Lung microvascular endothelial cell (primary cell): ENCODE data around the gene GABBR2. TPM values are rescaled to one million over a fixed set of nuclear protein-coding genes. Genes with fewer than 3 reads are reported as not detected.
A peak's percentile ranks its signal among the peaks of the same experiment; 100 is the strongest.

Experiments used
- DNase-seq, 2 donors: peaks; one replicate each; pipeline versions ENCODE4 v3.0.0 to v3.0.0-alpha.2; 2010; ENCODE audit warnings: low read depth in 2 of 2
- total RNA-seq: library from RNA; depleted of rRNA; stranded (reverse); fragments of >200 nt; gene quantifications from 2 replicates; pipeline ENCODE4 v1.2.1, GENCODE V29; 2014

Gene GABBR2
- 1.2 and 5.9 TPM in 2 replicates for total RNA-seq

DNA sequence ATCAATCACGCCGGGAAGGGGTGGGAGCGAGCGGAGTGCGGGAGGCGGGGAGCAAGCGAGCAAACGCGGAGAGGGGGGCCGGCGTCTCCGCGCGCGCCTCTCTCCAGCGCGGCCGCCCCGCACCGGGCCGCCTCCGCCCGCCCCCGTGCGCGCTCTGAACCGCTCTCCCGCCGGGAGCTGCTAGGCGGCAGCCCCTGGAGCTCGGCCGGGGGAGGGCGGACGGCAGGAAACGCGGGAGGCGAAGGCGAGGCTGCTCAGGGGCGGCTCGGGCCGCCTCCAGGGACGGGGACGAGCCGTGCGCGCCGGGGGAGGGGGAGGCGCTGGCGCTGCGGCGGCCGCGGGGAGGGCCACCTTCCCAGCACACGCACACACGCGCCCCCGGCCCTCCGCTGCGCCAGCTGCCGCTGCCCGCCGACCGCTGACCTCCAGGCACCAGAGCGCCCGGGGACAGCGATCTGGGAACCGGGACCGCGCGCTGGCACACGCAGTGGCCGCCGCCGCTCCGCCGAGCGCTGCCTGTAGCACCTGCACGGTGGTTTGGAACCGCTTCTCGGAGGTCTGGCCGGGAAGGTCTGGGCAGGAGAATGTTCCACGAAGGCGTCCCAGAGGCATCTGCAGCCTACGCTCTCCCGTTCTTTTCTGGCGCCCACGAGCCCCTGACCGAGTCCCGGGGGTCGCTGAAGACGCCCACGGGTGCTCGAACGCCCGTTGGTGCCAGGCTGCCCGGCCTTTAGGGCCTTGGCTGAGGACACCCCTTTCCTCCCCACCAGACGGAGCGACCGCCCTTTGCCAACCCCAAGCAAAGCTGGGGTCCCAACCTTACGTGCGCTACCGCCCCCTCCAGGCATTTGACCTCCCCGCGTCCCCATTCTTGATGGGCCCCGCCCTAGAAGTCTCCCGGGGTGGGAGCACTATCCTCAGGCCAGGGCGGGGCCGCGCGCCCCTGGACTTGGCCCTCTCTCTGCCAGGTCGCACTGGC is at the start of gene GABBR2:
GABBR2 (minus strand) TSS at position 3 of the 979 bp plus-strand sequence. CDS start 198 bp downstream, outside the sequence.
- peak in 1 of 2 donors; percentile 56 for DNase-seq

GRCh38 chr9:98755006-98755618 is 46.4 kb upstream of the GABBR2 start:
- no peak for DNase-seq

- DNase-seq: no peak
These were observed 42.5 kb upstream of the GABBR2 start for GRCh38 chr9:98751210-98751609.

GRCh38 chr9:98750364-98751060 is 41.8 kb upstream of the GABBR2 start:
- no peak for DNase-seq

DNA sequence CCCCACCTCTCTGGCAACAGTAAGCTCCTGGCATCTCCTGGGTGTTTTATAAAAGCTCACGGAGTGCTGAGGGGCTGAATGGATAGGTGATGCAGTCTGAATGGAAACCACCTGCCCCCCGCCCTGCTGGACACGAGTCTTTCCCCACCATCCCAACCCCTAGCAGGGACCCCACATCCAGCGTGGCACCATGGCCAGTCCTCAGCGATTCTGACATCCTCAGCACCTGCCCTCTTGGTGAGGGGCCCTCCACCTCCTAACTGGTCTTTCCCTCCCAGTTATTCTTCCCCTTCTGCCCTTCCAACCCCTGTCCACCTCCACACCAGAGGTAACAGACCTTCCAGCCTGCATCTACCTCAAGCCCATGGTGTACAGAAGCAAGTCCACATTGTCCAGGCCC is 38.7 kb upstream of the GABBR2 start:
- DNase-seq: no peak

DNA sequence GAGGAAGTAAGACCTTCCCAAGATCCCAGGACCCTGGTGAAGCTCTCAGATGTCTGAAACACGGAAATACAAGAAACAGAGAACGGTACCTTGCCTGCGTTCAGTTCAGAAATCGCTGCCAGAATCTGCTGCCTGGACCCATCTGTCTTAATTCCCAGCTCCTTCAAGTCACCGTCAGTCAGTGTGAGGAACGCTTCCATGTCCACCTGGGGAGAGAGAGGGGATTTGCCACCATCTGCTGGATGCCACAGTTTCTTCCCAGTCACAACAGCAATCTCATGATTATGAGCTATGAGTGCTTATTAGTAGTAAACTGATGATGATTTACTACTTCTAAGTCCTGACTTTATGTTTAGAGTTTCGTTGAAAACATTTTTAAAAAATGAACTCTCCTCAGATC is 36.7 kb upstream of the GABBR2 start:
- DNase-seq: no peak

DNA sequence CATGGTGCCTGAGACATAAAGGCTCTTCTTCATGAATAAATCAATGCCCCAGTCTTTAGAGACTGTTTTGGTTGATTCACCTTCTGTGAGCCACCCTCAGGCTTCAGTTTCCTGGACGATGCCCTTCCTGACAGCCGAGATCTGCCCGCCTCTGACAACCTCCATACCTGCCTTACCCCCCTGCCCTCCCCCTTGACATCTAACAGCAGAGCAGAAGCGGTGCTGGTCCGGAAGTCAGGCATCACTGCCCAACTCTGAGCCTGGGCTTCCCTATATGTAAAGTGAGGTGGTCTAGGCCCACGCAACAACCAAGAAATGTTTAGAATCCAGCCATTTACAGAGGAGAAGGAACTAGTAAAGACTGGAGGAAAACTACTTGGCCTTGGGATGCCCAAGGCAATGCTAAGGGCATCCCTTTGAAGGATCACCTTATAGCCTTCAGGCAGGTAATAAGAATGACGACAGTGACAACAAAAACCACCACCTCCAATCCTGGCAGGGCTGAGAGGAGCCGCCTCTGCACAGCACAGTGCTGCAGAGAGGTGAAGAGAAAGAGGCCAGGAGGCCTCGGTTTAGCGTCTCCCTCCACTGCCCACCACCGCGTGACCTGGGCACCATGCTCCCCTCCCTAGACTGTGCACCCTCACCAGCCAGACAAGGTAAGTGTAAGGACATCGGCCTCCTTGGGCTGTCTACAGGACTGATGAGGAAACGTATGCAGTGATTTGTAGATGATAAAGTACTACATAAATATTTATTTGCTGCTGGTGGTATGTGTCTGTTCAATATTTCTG is 35.3 kb upstream of the GABBR2 start:
- DNase-seq: no peak

DNA sequence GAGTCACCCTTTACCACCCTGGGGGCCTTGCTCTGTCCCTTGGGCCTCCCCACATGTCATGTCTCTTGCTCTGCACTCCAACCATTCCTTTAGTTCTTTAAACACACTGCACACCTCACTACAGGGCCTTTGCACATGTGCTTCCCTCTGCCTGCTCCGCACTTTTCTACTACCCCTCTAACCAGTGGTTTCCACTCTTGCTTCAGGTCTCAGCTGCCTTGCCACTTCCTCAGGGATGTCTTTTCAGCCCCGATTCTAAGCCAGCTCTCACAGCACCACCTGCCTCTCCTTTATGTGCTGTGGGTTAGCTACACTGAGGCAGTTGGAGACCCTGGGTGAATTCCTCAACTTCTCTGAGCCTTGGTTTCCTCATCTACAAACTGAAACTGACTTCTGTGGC is 34.6 kb upstream of the GABBR2 start:
- no peak for DNase-seq

GRCh38 chr9:98742325-98743280 is 33.9 kb upstream of the GABBR2 start:
- peak in 1 of 2 donors; percentile 30 for DNase-seq

DNA sequence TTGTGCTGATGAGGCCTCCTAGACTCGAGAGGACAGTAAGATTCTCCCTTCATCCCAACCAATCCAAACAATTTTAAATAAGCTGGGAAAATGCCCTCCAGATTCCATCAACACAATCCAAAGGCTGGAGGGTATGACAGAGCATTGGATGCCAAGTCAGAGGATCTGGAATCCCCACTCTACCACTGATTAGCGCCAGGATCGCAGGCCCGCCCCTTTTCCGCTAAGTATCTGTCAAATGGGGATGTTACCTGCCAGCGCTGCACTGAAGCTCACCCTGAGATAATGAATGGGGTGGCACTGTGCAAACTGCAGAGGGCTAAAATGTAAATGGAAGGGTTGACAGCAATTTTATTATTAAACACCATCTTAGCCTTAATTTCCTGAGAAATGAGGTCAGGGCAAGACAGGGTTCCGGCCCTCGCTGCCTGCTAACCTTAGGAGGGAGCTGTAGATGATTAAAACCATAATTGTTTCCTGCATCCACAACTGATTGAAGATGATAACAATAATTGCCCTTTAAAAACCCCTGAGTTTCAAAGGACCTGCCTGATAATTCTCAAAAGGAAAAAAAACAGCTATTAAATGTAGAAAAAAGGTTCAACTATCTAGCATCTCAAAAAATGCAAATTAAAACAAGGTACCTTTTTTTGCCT is 31.6 kb upstream of the GABBR2 start:
- DNase-seq: peak in 1 of 2 donors; percentile 7

DNA sequence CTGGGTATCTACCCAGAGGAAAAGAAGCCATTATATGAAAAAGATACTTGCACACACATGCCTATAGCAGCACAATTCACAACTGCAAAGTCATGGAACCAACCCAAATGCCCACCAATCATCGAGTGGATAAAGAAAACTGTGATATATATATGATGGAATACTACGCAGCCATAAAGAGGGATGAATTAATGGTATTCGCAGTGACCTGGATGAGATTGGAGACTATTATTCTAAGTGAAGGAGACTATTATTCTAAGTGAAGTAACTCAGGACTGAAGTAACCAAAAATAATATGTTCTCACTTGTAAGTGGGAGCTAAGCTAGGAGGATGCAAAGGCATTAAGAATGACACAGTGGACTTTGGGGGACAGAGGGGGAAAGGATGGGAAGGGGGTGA is 30.0 kb upstream of the GABBR2 start:
- DNase-seq: no peak

- peak in 1 of 2 donors; percentile 14 for DNase-seq
These were observed 27.5 kb upstream of the GABBR2 start for GRCh38 chr9:98736226-98736625.

- no peak for DNase-seq
These were observed 24.1 kb upstream of the GABBR2 start for GRCh38 chr9:98732801-98733200.

DNA sequence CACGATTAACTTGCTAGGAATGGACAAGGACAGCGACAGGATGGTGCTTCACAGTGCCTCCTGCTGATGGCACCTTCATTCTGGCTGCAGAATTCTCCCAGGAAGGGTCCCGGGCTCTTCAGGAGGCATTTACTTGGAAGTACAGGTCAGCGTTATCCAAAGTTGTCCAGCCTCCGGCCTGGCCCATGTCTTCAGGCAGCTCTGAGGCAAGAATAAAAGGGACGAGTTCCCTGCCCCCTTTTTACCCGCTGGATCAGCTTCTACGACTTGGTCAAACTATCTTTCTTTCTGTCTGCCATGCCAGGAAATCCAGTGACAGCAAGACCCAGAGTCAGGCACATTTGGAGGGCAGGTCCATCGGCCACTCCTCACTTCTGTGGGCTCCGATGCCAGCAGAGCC is 23.4 kb upstream of the GABBR2 start:
- no peak for DNase-seq

DNA sequence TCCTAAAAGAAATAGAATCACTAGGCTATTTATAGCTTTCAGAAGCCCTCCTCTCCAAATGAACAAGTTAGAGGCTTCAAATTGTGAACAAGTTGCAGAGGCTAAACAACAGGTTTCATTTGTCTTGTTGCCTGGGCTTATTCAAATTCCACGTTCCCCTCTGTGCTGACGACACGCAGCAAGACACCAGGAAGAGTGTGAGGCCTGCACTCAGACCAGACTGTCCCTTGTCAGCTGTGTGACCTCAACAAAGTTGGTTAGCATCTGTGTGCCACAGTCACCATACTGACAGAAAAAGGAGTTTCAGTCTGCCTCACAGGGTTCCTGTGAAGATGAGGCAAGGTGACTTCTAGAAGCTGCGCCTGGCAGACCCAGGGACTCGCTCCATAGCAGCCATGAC is 22.1 kb upstream of the GABBR2 start:
- no peak for DNase-seq

DNA sequence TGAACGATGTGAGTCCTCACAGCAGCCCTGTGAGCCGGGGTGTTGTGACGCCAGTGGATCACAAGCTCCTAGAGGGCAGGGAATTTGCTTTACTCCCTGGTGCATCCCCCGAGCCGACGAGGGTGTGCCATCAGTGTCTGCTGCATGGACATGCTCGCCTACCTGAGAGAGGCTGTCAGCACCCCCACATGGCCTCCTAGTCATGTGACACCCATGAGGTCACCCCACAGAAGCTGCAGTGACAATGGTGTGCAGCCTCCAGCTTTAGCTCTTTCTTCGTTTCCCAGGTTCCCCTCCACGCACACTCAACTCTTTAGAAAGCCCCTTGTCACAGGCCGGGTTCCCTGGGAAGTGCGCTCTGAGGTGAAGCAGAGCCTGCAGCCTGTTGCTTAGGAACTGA is 19.8 kb upstream of the GABBR2 start:
- no peak for DNase-seq

DNA sequence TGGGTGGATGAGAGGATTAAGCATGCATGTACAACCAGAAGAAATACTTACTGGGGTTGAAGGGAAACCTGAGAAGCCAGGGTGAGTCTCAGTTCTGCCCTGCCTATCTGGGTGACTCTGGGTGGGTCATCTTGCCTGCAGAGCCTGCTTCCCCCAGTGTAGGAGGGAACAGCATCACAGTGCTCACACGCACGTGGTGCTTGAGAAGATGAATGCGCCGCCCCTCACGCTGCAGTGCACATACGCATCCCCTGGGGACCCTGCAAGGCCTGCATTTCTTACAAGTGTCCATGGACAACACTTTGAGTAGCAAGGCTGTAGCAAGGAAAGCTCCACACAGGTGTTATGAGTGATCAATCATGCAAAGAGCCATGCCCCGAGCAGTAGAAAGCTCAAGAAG is 18.7 kb upstream of the GABBR2 start:
- no peak for DNase-seq

GRCh38 chr9:98726735-98727134 is 18.0 kb upstream of the GABBR2 start:
- DNase-seq: peak; percentile 12 to 62

GRCh38 chr9:98724810-98725530 is 16.2 kb upstream of the GABBR2 start:
- no peak for DNase-seq
